Peyer's patch (tissue), 4 donors: Measurements from ENCODE around the gene GRHL3.

ENCODE experiments used
- CTCF ChIP-seq, 6 experiments: fragments of 450-650 bp in 4 of 6; fragments of 200-600 bp in 2 of 6; sonication (generic) in 1 of 6; IDR thresholded peaks; one replicate each; pipeline ENCODE4 v1.5.1; 2017 to 2019; ENCODE audit warnings: antibody characterized with exemption in 6 of 6, mild to moderate bottlenecking in 3 of 6, moderate library complexity in 1 of 6
- POLR2A ChIP-seq, 2 donors: fragments of 450-650 bp; IDR thresholded peaks; one replicate each; pipeline ENCODE4 v1.5.1; 2017; ENCODE audit warnings: antibody characterized with exemption in 2 of 2, mild to moderate bottlenecking in 2 of 2, moderate library complexity in 2 of 2

- no peak for TF ChIP-seq CTCF (IDR thresholded peaks at IDR 0.05)
- no peak for TF ChIP-seq POLR2A (IDR thresholded peaks at IDR 0.05)
Observed at GRCh38 chr1:24317956-24318614, 1.1 kb upstream of the GRHL3 start.
